Tibial nerve (tissue), 4 donors: ENCODE measurements around the gene GAK. TPM values are rescaled to one million over a fixed set of nuclear protein-coding genes. Genes with fewer than 3 reads are reported as not detected.

Experiments used
- DNase-seq, 2 donors: peaks; one replicate each; pipeline ENCODE4 v3.0.0-alpha.2; 2019; ENCODE audit warnings: low spot score in 2 of 2
- H3K27ac ChIP-seq, 4 donors: fragments of 200-600 bp; sonication (generic) in 3 of 4; one replicate each; pipeline ENCODE4 v1.5.1; 2017 to 2019; ENCODE audit warnings: mild to moderate bottlenecking in 1 of 4
- H3K27me3 ChIP-seq, 2 donors: fragments of 200-600 bp; sonication (generic) in 1 of 2; one replicate each; pipeline versions ENCODE4 v1.5.1 to v1.6.0; 2017 to 2019
- H3K36me3 ChIP-seq, 3 donors: fragments of 200-600 bp; sonication (generic); one replicate each; pipeline ENCODE4 v1.5.1; 2018 to 2019
- H3K4me1 ChIP-seq, 4 donors: fragments of 200-600 bp; sonication (generic) in 3 of 4; one replicate each; pipeline ENCODE4 v1.5.1; 2017 to 2019
- H3K4me3 ChIP-seq, 4 donors: fragments of 200-600 bp; sonication (generic) in 3 of 4; one replicate each; pipeline ENCODE4 v1.5.1; 2017 to 2019; ENCODE audit warnings: mild to moderate bottlenecking in 1 of 4, moderate library complexity in 1 of 4
- H3K9me3 ChIP-seq, 4 donors: fragments of 200-600 bp; sonication (generic) in 3 of 4; one replicate each; pipeline ENCODE4 v1.5.1; 2017 to 2019
- EP300 ChIP-seq, 2 donors: sonication (generic); formaldehyde crosslinking; IDR thresholded peaks; one replicate each; pipeline ENCODE4 v1.6.1; 2017; ENCODE audit warnings: antibody characterized with exemption in 2 of 2, mild to moderate bottlenecking in 1 of 2
- POLR2A ChIP-seq, 2 donors: fragments of 450-650 bp; IDR thresholded peaks; one replicate each; pipeline ENCODE4 v1.6.1; 2017; ENCODE audit warnings: antibody characterized with exemption in 2 of 2, mild to moderate bottlenecking in 2 of 2, moderate library complexity in 2 of 2
- WGBS, 2 donors: methylation state at CpG; one replicate each; pipeline ENCODE4 v1.1.5; 2018; 5-methylcytosine and 5-hydroxymethylcytosine counted together
- total RNA-seq, 4 donors: library from RNA; depleted of rRNA; stranded (reverse); fragments of >200 nt; gene quantifications; one replicate each; pipeline ENCODE4 v1.1.0, GENCODE V29; 2016
- TF ChIP-seq, protein P1 (sequence below), 5 experiments: fragments of 200-600 bp in 3 of 5; fragments of 450-650 bp in 2 of 5; sonication (generic) in 3 of 5; IDR thresholded peaks; one replicate each; pipeline ENCODE4 v1.5.1; 2016 to 2019; ENCODE audit warnings: antibody characterized with exemption in 5 of 5, mild to moderate bottlenecking in 3 of 5, moderate library complexity in 2 of 5

The GAK gene
- total RNA-seq, 4 donors from 2014 or later = 92.3 to 177 (median 127) TPM

DNA sequence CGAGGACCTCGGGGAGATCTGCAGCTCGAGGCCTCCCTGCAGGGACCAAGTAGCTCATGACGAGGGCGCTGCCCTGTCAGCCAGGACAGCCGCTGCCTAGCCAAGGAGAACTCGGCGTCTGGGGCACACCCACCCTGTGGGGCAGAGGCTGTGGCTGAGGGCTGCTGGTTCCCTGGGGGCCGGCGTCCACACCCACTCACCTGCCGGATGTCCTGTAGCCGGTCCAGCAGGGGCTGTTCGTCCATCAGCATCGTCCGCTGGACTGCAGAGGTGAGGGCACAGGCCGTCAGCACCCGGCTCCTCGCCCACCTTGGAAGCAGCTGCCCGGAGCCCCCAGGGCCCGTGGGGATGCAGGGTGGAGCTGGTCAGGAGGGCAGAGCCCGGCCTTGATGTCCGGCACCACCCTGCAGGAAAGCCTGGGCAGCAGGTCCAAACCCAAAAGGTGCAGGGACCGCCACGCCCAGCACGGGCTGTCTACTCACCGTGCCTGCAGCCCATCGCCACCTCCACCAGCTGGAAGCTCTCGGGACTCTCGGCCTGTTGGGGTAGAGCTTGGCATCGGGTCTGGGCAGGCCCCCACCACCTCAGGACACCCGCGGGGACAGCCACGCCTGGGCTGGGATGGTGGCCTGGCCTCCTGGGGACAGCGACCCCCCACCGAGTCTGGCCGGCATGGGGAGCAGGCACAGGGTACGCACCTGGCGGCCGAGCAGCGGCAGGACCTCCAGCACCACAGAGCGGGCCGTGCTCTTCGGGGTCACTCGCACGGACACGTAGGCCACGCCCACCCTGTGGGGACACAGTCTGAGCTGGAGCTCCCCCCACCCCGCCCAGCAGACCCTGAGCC lies 34.4 kb upstream of the GAK start:
- no peaks in the 10 kb centered on the region for H3K27me3 ChIP-seq
- 83 to 89% methylated on average over 22 to 29 of the region's 48 CpGs for WGBS, 2 donors
- no peak overlapping the region for H3K27ac ChIP-seq
- peaks cover 0 to 63% (median 0%) of the 10 kb centered on the region in 3 donors for H3K36me3 ChIP-seq
- TF ChIP-seq EP300 (IDR thresholded peaks at IDR 0.05) (no peak), POLR2A (IDR thresholded peaks at IDR 0.05) (no peak)
- TF ChIP-seq, protein P1, sequence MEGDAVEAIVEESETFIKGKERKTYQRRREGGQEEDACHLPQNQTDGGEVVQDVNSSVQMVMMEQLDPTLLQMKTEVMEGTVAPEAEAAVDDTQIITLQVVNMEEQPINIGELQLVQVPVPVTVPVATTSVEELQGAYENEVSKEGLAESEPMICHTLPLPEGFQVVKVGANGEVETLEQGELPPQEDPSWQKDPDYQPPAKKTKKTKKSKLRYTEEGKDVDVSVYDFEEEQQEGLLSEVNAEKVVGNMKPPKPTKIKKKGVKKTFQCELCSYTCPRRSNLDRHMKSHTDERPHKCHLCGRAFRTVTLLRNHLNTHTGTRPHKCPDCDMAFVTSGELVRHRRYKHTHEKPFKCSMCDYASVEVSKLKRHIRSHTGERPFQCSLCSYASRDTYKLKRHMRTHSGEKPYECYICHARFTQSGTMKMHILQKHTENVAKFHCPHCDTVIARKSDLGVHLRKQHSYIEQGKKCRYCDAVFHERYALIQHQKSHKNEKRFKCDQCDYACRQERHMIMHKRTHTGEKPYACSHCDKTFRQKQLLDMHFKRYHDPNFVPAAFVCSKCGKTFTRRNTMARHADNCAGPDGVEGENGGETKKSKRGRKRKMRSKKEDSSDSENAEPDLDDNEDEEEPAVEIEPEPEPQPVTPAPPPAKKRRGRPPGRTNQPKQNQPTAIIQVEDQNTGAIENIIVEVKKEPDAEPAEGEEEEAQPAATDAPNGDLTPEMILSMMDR (IDR thresholded peaks at IDR 0.05) = no peak
- no peak overlapping the region for H3K4me3 ChIP-seq
- DNase-seq = no peak
- H3K9me3 ChIP-seq = no peaks in the 10 kb centered on the region
- peaks cover 0 to 8% (median 4%) of the 10 kb centered on the region in 4 donors for H3K4me1 ChIP-seq

DNA sequence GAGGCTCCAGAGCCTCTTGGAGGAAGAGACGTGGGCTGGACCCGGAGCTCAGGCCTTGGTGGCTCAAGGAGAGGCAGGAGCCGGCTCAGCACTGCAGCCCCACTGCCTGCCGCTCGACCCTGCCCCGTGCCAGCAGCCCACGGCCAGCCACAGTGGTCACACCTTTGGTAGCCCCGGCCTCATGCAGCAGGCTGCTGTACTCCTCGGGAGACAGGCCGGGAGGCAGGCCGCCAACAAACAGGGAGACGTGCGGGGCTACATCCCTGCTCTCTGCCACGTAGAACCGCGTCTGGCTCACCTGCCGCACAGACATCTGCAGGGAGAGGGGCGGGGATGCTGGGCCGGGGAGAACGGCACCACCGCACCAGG lies 33.6 kb upstream of the GAK start:
- no peak for DNase-seq
- Histone ChIP-seq H3K27ac (no peak overlapping the region), H3K4me1 (peaks cover 0 to 3% (median 0%) of the 10 kb centered on the region in 4 donors), H3K36me3 (peaks cover 0 to 70% (median 0%) of the 10 kb centered on the region in 3 donors), H3K9me3 (no peaks in the 10 kb centered on the region), H3K27me3 (no peaks in the 10 kb centered on the region), H3K4me3 (no peak overlapping the region)
- no peak for TF ChIP-seq EP300 (IDR thresholded peaks at IDR 0.05)
- TF ChIP-seq, protein P1 (IDR thresholded peaks at IDR 0.05) = no peak
- no peak for TF ChIP-seq POLR2A (IDR thresholded peaks at IDR 0.05)
- WGBS, 2 donors = 90 to 94% methylated on average over 15 to 21 of the region's 21 CpGs

DNA sequence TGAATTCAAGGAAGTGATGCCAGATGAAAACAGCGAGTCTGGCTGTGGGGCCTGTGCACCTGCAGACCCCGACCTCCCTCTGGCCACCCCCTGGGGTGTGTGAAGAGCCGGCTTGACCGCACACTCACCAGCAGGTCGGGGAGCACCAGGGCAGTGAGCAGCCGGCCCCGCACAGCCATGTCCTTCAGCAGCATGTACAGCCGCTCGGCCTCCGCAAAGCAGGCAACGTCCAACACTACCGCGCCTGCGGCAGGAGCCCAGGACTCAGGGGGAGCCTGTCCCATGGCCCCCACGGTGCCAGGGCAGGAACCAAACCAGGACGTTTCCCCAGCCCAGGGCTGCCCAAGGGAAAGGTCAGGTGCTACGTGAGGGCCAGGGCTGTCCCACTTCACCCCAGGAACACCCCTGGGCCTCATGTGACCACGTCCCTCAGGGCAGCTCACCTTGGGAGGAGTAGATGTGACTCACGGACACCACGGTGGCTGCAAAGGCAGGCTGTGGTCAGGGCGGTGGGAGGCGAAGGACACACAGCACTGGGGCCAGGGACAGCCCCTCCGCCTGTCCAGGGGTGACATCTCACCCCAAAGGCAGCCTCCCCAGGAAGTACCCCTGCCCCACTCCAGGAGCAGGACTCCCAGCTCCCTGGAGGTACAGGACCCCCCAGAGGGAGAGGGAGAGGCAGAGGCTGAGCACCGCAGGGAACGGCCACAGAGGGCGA lies 33.1 kb upstream of the GAK start:
- Histone ChIP-seq H3K4me3 (no peak overlapping the region), H3K27me3 (no peaks in the 10 kb centered on the region), H3K36me3 (peaks cover 0 to 76% (median 0%) of the 10 kb centered on the region in 3 donors), H3K4me1 (peaks cover 0 to 3% (median 0%) of the 10 kb centered on the region in 4 donors), H3K27ac (no peak overlapping the region), H3K9me3 (no peaks in the 10 kb centered on the region)
- 83 to 88% methylated on average over 10 of the region's 26 CpGs for WGBS, 2 donors
- no peak for DNase-seq
- TF ChIP-seq POLR2A (IDR thresholded peaks at IDR 0.05) (no peak), EP300 (IDR thresholded peaks at IDR 0.05) (no peak)
- TF ChIP-seq, protein P1 (IDR thresholded peaks at IDR 0.05) = no peak

DNA sequence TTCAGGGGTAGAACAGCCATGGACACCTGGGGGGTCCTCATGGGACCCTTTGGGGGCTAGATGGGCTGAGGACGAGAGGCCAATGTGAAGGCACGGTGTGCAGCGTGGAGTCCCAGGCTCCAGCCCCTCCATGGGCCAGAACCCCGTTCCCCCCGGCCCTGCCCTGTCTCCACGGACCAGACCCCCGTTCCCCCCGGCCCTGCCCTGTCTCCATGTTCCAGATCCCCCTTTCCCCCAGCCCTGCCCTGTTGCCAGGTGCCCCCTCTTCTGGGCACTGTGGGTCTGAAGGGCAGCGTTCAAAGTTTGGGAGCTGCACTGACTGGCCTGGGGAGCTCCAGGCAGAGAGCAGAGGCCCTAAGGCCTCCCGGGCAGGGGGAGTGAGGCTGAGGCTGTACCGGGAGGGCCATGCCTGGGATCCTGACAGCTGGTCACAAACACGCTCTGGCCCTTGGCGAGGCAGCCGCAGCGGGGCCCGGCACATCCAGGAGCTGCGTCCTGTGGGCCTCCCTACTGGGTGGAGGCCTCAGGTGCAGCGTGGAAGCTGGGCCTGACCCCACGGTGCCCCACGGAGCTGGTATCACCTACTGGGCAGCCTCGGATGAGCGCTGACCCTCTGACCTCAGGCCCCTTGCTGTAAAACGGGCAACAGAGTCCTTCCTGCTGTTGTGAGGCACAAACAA lies 32.4 kb upstream of the GAK start:
- Histone ChIP-seq H3K4me1 (peaks cover 0 to 3% (median 0%) of the 10 kb centered on the region in 4 donors), H3K4me3 (no peak overlapping the region), H3K9me3 (no peaks in the 10 kb centered on the region), H3K36me3 (peaks cover 0 to 83% (median 0%) of the 10 kb centered on the region in 3 donors), H3K27ac (no peak overlapping the region), H3K27me3 (no peaks in the 10 kb centered on the region)
- 80 to 83% methylated on average over 13 to 17 of the region's 23 CpGs for WGBS, 2 donors
- DNase-seq = no peak
- TF ChIP-seq EP300 (IDR thresholded peaks at IDR 0.05) (no peak), POLR2A (IDR thresholded peaks at IDR 0.05) (no peak)
- TF ChIP-seq, protein P1 (IDR thresholded peaks at IDR 0.05) = no peak
